Activated CD4-positive, alpha-beta memory T cell treated with anti-CD3 and anti-CD28 coated beads, Interleukin-2, amount 10 ng/mL, durations not matched to agents 7 days and 5 days (primary cell): ENCODE measurements around the gene TCAF1. TPM values are rescaled to one million over a fixed set of nuclear protein-coding genes. Genes with fewer than 3 reads are reported as not detected.

Experiments used
- CTCF ChIA-PET: fragments of 350-600 bp; sonication (Branson Sonifier 250); formaldehyde crosslinking; loops from one replicate; lab custom pipeline; 2021; ENCODE audit warnings: antibody characterized with exemption, inconsistent platforms; lab: Charles Lee
- POLR2A ChIA-PET: fragments of 350-600 bp; sonication (Branson Sonifier 250); formaldehyde crosslinking; loops from one replicate; lab custom pipeline; 2021; ENCODE audit warnings: antibody characterized with exemption; lab: Charles Lee
- DNase-seq: peaks from one replicate; pipeline ENCODE4 v3.0.0-alpha.2; 2020
- H3K27ac Mint-ChIP-seq: one replicate; pipeline ENCODE4 v1.8.0; 2021; ENCODE audit warnings: mild to moderate bottlenecking, mixed read lengths
- H3K27me3 Mint-ChIP-seq: one replicate; pipeline ENCODE4 v1.8.0; 2021; ENCODE audit warnings: mixed read lengths
- H3K36me3 Mint-ChIP-seq: one replicate; pipeline ENCODE4 v1.8.0; 2021; ENCODE audit warnings: low read depth, mixed read lengths
- H3K4me1 Mint-ChIP-seq: one replicate; pipeline ENCODE4 v1.8.0; 2021; ENCODE audit warnings: mixed read lengths
- H3K4me3 Mint-ChIP-seq: one replicate; pipeline ENCODE4 v1.8.0; 2021; ENCODE audit warnings: mild to moderate bottlenecking, mixed read lengths
- H3K9me3 Mint-ChIP-seq: one replicate; pipeline ENCODE4 v1.8.0; 2021; ENCODE audit warnings: mixed read lengths
- total RNA-seq, 2 experiments: library from RNA; stranded (reverse); gene quantifications; one replicate each; pipeline ENCODE4 v1.2.3, GENCODE V29; 2021

TCAF1 gene
- total RNA-seq, 2 experiments from 2014 or later: 24.7 to 25.2 TPM

GRCh38 chr7:143896667-143897066 is 5.3 kb downstream of the TCAF1 start:
- Mint-ChIP-seq H3K4me1 (peaks cover 30% of the 10 kb centered on the region), H3K27ac (no peak overlapping the region), H3K36me3 (no peaks in the 10 kb centered on the region), H3K9me3 (no peaks in the 10 kb centered on the region), H3K4me3 (no peak overlapping the region), H3K27me3 (no peaks in the 10 kb centered on the region)
- ChIA-PET CTCF (interaction anchor here (0.8 kb wide), 1 partner anchor 160 kb away, joined by 3 read pairs; no protein-coding TSS in a partner anchor), POLR2A (no interaction called here)
- DNase-seq: no peak

GRCh38 chr7:143892527-143893300 is 9.3 kb downstream of the TCAF1 start:
- H3K27me3 Mint-ChIP-seq: peaks cover 3% of the 10 kb centered on the region
- no peak overlapping the region for H3K4me3 Mint-ChIP-seq
- H3K27ac Mint-ChIP-seq: no peak overlapping the region
- CTCF ChIA-PET: interaction anchor here (0.5 to 4.7 kb wide), 9 partner anchors 8 to 652 kb away, joined by 3 to 55 read pairs (median 6); partner anchors contain the start of gene TCAF1
- no peaks in the 10 kb centered on the region for H3K9me3 Mint-ChIP-seq
- H3K36me3 Mint-ChIP-seq: peaks cover 6% of the 10 kb centered on the region
- peak; percentile 27 for DNase-seq
- peaks cover 14% of the 10 kb centered on the region for H3K4me1 Mint-ChIP-seq
- POLR2A ChIA-PET: interaction anchor here (1.7 kb wide), 1 partner anchor 9 kb away, joined by 22 read pairs; the partner anchor contains the start of gene TCAF1

- CTCF ChIA-PET: interaction anchor here (2.2 to 4.7 kb wide), 2 partner anchors 9 to 236 kb away, joined by 10 to 55 read pairs; partner anchors contain the start of gene TCAF1
- no peak overlapping the region for H3K4me3 Mint-ChIP-seq
- H3K36me3 Mint-ChIP-seq: peaks cover 6% of the 10 kb centered on the region
- H3K27ac Mint-ChIP-seq: no peak overlapping the region
- POLR2A ChIA-PET: no interaction called here
- DNase-seq: no peak
- H3K27me3 Mint-ChIP-seq: peaks cover 3% of the 10 kb centered on the region
- H3K9me3 Mint-ChIP-seq: no peaks in the 10 kb centered on the region
- peaks cover 14% of the 10 kb centered on the region for H3K4me1 Mint-ChIP-seq
These were observed 10.5 kb downstream of the TCAF1 start for GRCh38 chr7:143891457-143891856.

GRCh38 chr7:143890558-143890957 is 11.4 kb downstream of the TCAF1 start:
- ChIA-PET POLR2A (no interaction called here), CTCF (interaction anchor here (0.8 to 4.7 kb wide), 2 partner anchors 10 to 154 kb away, joined by 3 to 55 read pairs; partner anchors contain the start of gene TCAF1)
- Mint-ChIP-seq H3K27me3 (peaks cover 4% of the 10 kb centered on the region), H3K4me1 (peaks cover 14% of the 10 kb centered on the region), H3K36me3 (peaks cover 6% of the 10 kb centered on the region), H3K9me3 (no peaks in the 10 kb centered on the region), H3K4me3 (no peak overlapping the region), H3K27ac (no peak overlapping the region)
- DNase-seq: no peak

GRCh38 chr7:143889068-143889467 is 12.9 kb downstream of the TCAF1 start:
- Mint-ChIP-seq H3K9me3 (no peaks in the 10 kb centered on the region), H3K36me3 (peaks cover 6% of the 10 kb centered on the region), H3K27me3 (peaks cover 11% of the 10 kb centered on the region), H3K4me1 (peaks cover 16% of the 10 kb centered on the region), H3K27ac (no peak overlapping the region), H3K4me3 (no peak overlapping the region)
- ChIA-PET CTCF (no interaction called here), POLR2A (no interaction called here)
- DNase-seq: no peak

GRCh38 chr7:143886826-143887477 is 15.0 kb downstream of the TCAF1 start:
- CTCF ChIA-PET: interaction anchor here (2.3 kb wide), 1 partner anchor 14 kb away, joined by 12 read pairs; the partner anchor contains the start of gene TCAF1
- POLR2A ChIA-PET: interaction anchor here (2.4 kb wide), 1 partner anchor 13 kb away, joined by 7 read pairs; no protein-coding TSS in a partner anchor
- DNase-seq: no peak
- Mint-ChIP-seq H3K27ac (no peak overlapping the region), H3K9me3 (no peaks in the 10 kb centered on the region), H3K4me3 (no peak overlapping the region), H3K36me3 (peaks cover 10% of the 10 kb centered on the region), H3K27me3 (peaks cover 22% of the 10 kb centered on the region), H3K4me1 (peaks cover 15% of the 10 kb centered on the region)

- POLR2A ChIA-PET: no interaction called here
- Mint-ChIP-seq H3K9me3 (no peaks in the 10 kb centered on the region), H3K27ac (no peak overlapping the region), H3K36me3 (peaks cover 10% of the 10 kb centered on the region), H3K4me1 (peaks cover 13% of the 10 kb centered on the region), H3K27me3 (peaks cover 27% of the 10 kb centered on the region), H3K4me3 (no peak overlapping the region)
- no peak for DNase-seq
- CTCF ChIA-PET: no interaction called here
These were observed 16.0 kb downstream of the TCAF1 start for GRCh38 chr7:143885951-143886350.

GRCh38 chr7:143884969-143885559 is 16.9 kb downstream of the TCAF1 start:
- Mint-ChIP-seq H3K36me3 (peaks cover 10% of the 10 kb centered on the region), H3K27ac (no peak overlapping the region), H3K9me3 (no peaks in the 10 kb centered on the region), H3K4me1 (peaks cover 13% of the 10 kb centered on the region), H3K4me3 (no peak overlapping the region), H3K27me3 (peaks cover 27% of the 10 kb centered on the region)
- no peak for DNase-seq
- ChIA-PET CTCF (interaction anchor here (1.9 kb wide), 1 partner anchor 8 kb away, joined by 10 read pairs; no protein-coding TSS in a partner anchor), POLR2A (no interaction called here)

- Mint-ChIP-seq H3K27ac (no peak overlapping the region), H3K9me3 (no peaks in the 10 kb centered on the region), H3K4me1 (peaks cover 13% of the 10 kb centered on the region), H3K27me3 (peaks cover 27% of the 10 kb centered on the region), H3K36me3 (peaks cover 10% of the 10 kb centered on the region), H3K4me3 (no peak overlapping the region)
- ChIA-PET POLR2A (no interaction called here), CTCF (interaction anchor here (1.9 kb wide), 1 partner anchor 9 kb away, joined by 10 read pairs; no protein-coding TSS in a partner anchor)
- DNase-seq: no peak
These were observed 17.6 kb downstream of the TCAF1 start for GRCh38 chr7:143884241-143884968.

- DNase-seq: no peak
- peaks cover 9% of the 10 kb centered on the region for H3K4me1 Mint-ChIP-seq
- H3K36me3 Mint-ChIP-seq: peaks cover 4% of the 10 kb centered on the region
- peaks cover 25% of the 10 kb centered on the region for H3K27me3 Mint-ChIP-seq
- ChIA-PET POLR2A (no interaction called here), CTCF (no interaction called here)
- no peak overlapping the region for H3K27ac Mint-ChIP-seq
- no peak overlapping the region for H3K4me3 Mint-ChIP-seq
- H3K9me3 Mint-ChIP-seq: no peaks in the 10 kb centered on the region
These were observed 19.3 kb downstream of the TCAF1 start for GRCh38 chr7:143882604-143883078.

GRCh38 chr7:143882020-143882603 is 19.9 kb downstream of the TCAF1 start:
- no peak overlapping the region for H3K4me3 Mint-ChIP-seq
- CTCF ChIA-PET: no interaction called here
- H3K27ac Mint-ChIP-seq: no peak overlapping the region
- POLR2A ChIA-PET: no interaction called here
- peaks cover 9% of the 10 kb centered on the region for H3K4me1 Mint-ChIP-seq
- no peaks in the 10 kb centered on the region for H3K9me3 Mint-ChIP-seq
- no peak for DNase-seq
- peaks cover 25% of the 10 kb centered on the region for H3K27me3 Mint-ChIP-seq
- peaks cover 4% of the 10 kb centered on the region for H3K36me3 Mint-ChIP-seq

GRCh38 chr7:143878884-143879283 is 23.1 kb downstream of the TCAF1 start:
- Mint-ChIP-seq H3K4me3 (no peak overlapping the region), H3K4me1 (peaks cover 6% of the 10 kb centered on the region), H3K27me3 (peaks cover 15% of the 10 kb centered on the region), H3K36me3 (peaks cover 2% of the 10 kb centered on the region), H3K27ac (no peak overlapping the region), H3K9me3 (no peaks in the 10 kb centered on the region)
- POLR2A ChIA-PET: no interaction called here
- DNase-seq: no peak
- CTCF ChIA-PET: no interaction called here
